HG02759 (cell line): ENCODE results near the gene SPATC1L.
"Not testable (repeated sequence)": the region's sequence is repeated elsewhere in the genome, so short reads cannot be mapped to it uniquely, and the experiment has no call there.

Source experiments
- ATAC-seq: cut with Tn5 transposase; IDR thresholded peaks from one replicate; pipeline ENCODE4 v1.9.1; 2021; ENCODE audit warnings: mild to moderate bottlenecking, moderate library complexity; ENCODE audit not compliant: unreplicated experiment

The SPATC1L gene

DNA sequence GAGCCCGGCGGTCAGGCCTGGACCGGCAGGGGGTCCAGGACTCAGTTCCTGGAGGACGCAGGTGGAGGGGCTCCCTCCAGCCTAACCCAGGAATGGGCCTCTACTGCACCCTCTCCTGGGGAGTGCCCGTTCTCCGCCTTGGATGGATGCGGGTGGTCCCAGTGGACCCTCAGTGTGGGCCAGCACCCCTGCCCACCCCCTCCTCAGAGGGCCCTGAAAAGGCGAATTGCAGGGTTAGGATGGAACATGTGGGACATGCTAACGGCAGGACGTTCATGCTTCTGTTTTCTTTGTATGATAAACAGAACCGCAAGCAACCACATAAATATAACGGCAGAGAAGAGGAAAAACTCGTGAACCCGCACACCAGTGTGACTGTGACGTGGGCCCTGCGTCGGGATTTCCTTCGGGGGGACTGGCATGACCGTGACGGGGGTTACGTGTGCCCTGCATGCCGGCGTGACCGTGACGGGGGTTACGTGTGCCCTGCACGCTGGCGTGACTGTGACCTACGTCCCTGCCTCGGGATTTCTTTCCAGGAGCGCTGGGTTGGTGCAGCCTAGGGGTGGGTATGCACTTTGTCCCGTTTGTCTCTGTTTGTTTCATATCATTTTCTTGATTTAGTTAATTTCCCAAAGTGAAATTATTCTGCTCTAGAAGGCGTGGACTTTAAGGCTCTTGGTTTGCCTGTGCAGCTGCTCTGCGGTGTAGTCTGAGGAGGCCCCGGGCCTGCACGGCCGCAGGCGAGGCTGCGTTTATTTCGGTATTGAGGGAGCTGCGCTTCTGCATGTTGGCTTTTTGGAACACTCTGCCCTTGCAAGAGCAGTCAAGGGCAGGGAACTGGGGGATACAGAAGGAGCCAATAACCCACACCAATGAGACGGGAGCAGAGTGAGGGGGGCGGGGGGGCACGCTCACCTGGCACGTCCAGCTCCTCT is 32.0 kb downstream of the SPATC1L start:
- ATAC-seq = no peak

GRCh38 chr21:46151261-46151988 is 32.8 kb downstream of the SPATC1L start:
- ATAC-seq = no peak

DNA sequence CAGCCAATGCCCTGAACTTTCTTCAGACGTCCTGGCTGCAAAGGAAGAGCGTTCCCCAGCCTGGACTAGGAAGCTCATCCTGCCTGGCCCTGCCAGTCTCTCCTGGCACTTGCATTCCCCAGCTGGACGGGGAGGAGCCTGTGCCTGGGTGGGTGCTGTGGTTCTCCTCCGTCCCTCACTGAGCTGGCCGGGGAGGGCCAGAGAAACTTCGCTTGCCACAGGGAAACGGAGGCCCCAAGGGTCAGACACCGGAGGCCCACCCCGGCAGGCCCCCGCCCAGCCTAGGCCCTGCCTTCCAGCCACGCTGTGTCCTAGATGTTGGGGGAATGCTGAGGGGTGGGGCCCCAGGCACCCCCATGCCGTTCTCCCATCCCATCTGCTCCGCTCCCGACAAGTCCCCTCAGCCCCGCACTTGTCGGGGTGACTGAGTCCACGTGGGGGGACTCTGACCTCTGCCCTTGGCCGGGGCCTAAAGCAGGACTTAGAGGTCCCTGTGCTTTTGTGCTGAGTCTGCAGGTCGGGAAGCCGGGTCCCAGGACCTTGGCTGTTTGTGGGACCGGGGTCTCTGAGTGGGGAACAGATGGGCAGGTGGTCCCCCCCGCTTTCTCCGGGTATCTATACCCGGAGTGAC is 33.7 kb downstream of the SPATC1L start:
- ATAC-seq = no peak

- ATAC-seq = no peak
Measured at GRCh38 chr21:46150073-46150472, 34.2 kb downstream of the SPATC1L start.

DNA sequence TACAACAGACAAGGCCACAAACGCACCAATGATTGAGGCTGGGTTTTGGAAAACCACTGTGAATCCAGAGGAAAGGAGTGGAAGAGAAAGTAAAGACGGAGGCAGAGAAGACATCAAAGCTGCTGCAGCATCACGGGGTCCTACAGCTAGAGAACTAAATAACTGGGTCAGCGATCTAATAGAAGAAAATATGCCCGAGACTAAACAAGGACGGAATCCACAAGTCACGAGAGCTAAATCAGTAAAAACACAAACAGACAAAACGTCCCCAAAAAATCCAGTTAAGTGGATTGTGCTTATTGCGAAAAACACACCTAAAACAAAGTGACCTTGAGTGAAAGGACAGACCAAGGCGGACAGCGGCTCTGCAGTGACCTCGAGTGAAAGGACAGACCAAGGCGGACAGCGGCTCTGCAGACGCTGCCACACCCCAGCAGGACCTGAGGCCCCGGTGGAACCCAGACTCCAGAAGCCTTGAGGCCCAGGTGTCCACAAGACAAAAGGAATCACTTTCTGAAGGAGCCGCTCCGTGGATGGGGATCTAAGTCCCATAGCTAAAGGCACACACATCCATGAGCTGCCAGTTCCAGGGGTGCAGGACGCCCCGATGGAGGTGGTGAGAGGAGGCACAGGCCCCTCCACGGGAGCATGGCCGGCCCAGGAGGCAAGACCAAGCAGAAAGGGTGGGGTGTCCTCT is 34.9 kb downstream of the SPATC1L start:
- ATAC-seq = no peak

DNA sequence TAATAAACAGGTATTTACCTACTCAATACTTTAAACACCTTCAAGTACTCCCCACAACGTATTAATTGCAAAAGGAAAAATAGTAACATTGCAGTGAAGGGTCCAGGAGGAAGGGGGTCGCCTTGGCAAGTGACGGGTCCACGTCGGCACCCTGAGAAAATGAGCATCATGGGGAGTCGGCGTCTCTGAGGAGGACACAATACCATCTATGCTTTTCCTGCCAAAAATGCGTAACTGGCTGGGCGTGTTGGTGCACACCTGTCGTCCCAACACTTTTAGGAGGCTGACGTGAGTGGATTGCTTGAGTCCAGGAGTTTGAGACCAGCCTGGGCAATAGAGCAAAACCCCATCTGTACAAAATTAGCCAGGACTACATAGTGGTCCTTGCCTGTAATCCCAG is 36.2 kb downstream of the SPATC1L start:
- ATAC-seq = no peak

DNA sequence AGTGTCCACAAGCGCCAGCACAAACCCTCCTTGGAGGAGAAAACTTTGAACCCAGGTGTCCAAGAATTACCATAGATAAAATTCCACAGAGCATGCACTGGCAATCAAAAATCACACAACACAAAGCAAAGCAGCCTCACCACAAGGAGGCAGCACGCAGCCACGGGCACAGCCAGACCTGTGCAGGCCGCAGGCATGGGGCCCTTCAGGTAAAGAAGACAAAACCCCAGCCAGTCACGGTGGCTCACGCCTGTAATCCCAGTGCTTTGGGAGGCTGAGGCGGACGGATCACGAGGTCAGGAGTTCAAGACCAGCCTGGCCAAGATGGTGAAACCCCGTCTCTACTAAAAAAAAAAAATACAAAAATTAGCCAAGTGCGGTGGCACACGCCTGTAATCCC is 36.8 kb downstream of the SPATC1L start:
- not testable (repeated sequence) for ATAC-seq

DNA sequence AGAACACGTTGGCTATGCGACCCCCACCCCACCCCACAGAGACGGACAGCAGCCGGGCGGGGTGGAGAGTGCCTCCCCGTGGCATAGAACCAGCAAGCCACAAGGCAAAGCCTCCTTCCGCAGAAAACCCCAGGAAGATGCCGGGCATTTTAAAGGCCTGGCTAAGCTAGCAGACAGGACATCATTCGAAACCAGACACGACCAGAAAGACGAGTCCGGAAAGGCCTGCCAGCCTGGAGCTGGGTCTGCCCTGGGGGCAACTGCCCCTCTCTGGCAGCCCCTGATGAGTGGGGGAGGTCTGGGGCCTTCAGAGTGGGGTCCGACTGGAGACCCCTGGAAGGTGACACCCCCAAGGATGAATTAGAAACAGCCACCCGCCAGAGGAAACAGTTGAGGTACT is 37.4 kb downstream of the SPATC1L start:
- no peak for ATAC-seq

DNA sequence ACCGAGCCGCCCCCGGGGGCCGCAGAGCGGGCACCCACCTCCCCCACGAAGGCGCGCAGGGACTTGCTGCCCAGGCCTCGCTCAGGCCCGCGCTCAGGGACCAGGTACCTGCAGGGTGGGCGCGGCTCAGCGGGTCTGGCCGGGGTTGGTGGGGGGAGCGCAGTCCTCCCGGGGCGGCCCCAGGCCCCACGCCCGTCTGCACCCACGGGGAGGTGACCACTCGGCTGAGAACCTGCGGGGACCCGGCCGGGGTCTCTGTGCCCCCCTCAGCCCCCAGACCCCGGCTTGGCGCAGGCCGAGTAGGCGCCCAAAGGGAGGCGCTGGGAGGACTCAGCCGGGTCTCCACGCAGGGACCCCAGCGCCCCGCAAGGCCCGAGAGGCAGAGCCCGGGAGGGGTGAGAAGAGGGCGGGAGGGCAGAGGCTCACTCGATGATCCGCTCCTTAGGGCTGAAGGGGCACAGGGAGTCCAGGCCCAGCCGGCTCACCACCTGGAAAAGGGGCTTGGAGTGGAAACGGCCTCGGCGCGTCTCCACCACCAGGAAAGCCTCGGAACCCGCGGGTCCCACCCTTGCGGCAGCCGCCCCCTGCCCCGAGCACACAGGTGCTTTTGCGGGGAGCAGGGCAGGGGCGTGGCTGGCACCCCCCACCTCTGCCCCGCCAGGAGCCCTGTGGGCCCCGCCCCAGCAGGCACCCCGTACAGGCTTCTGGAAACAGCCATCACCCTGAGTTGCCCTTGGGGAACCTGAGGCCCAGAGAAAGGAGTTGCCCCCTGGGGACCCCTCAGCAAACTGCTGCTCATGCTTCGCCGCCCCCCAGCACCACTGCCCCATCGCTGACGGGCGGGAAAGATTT is 38.2 kb downstream of the SPATC1L start:
- no peak for ATAC-seq

- no peak for ATAC-seq
Measured at GRCh38 chr21:46145159-46145839, 39.0 kb downstream of the SPATC1L start.

DNA sequence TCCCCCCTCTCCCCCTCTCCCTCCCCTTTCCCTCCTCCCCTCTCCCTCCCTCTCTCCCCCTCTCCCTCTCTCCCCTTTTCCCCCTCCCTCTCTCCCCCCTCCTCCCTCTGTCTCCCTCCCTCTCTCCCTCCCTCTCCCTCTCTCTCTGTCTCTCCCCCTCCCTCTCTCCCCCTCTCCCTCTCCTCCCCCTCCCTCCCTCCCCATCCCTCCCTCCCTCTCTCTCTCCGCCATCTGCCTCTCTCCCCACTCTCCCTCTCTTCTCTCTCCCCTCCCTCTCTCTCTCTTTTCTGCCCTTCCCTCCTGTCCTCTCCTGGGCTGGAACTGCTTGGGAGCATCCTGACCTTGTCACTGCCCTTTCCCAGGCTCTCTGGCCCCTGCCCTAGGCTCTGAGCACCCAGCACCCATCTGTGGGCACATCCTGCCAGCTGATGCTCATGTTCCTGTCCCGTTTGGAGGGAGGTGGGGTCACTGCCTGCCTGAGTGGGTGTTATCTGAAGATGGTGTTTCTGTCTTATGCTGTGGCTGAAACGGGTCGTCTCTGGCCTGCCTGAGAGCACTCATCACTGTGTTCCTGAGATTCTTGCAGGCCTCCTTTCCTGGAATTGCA is 39.7 kb downstream of the SPATC1L start:
- ATAC-seq = no peak

DNA sequence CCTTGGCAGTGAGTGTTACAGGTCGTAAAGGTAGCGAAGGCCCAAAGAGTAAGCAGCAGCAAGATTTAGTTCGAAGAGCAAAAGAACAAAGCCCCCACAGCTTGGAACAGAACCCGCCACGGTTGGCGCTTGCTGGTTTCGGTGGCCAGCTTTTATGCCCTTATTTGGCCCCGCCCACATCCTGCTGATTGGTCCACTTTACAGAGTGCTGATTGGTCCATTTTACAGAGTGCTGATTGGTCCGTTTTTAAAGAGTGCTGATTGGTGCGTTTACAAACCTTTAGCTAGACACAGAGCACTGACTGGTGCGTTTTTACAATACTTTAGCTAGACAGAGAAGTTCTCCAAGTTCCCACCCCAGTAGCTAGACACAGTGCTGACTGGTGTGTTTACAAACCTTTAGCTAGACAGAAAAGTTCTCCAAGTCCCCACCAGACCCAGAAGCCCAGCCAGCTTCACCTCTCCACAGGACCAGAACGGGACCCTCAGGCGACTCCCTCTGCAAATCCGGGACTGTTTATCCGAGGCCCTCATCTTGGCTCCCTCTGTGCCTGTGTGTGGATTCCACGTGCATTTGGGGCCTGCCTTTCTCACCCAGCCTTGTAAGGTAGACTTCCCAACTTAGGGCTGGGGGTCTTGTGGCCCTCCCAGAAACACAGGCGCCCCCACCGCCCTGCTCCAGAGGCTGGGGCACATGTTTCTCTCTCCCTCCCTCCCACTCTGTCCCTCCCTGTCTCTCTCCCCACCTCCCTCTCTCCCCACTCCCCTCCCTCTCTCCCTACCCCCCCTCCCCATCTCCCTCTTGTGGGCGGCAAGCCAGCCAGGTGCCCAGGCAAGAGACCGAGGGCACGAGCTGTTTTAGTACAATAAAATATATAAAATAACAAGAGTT is 41.4 kb downstream of the SPATC1L start:
- ATAC-seq = no peak

GRCh38 chr21:46141767-46142581 is 42.3 kb downstream of the SPATC1L start:
- ATAC-seq = no peak

- ATAC-seq = not testable (repeated sequence)
Measured at GRCh38 chr21:46140352-46141003, 43.8 kb downstream of the SPATC1L start.

- ATAC-seq = no peak
Measured at GRCh38 chr21:46139686-46140085, 44.6 kb downstream of the SPATC1L start.

DNA sequence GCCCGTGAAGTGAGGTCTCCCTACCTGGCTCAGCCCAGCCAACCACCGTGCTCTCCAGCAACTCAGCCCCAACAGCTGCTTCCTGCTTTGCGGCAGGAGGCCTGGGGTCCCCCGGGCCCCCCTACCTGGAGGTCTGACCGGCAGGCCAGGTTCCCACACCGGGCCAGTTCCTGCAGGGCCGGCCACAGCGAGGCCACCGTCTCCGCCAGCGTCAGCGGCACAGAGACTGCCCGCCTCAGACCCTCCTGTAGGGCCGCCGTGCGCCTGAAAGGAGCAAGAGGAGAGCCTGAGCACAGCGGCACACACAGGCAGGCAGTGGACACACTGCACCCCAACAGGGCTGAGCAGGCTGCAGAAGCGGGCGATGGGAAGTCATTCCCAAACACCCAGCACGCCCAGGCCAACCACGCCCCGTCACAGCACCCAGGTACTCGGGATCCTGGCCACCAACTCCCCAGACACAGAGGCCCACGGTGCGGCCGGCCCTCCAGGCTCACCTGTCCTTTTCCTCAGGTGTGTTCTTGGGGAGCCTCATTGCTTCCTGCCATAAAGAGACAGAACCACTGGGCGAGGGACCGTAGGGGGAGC is 45.8 kb downstream of the SPATC1L start:
- ATAC-seq = no peak
